22Rv1 (cell line): ENCODE data around the gene EXOC4.

Experiments
- ZFX ChIP-seq: fragments of 450-650 bp; IDR thresholded peaks from 2 replicates; pipeline ENCODE4 v1.6.1; 2017; ENCODE audit warnings: antibody characterized with exemption, borderline replicate concordance
- TF ChIP-seq, protein P1 (sequence below): fragments of 450-650 bp; IDR thresholded peaks from 2 replicates; pipeline ENCODE4 v1.5.1; 2017; ENCODE audit warnings: mild to moderate bottlenecking

DNA sequence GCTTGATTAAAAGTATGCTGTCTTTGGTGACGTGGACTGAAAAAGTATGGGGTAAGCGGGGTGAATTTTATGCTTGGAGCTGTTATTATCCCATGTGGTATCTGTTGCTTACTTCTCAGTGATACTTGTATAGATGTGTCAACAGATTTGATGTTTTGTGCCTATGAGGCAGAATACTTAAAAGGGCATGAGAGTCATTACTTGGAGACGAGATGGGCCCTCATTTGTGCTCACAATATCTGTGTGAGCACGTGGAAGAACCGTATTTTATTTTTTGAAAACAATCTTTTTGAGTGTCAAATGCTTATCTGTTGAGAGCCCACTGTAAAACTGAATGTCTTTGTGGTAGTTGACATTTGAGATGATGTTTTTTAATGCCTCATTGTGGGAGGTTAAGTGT, 281.9 kb downstream of the EXOC4 start:
- TF ChIP-seq, protein P1, sequence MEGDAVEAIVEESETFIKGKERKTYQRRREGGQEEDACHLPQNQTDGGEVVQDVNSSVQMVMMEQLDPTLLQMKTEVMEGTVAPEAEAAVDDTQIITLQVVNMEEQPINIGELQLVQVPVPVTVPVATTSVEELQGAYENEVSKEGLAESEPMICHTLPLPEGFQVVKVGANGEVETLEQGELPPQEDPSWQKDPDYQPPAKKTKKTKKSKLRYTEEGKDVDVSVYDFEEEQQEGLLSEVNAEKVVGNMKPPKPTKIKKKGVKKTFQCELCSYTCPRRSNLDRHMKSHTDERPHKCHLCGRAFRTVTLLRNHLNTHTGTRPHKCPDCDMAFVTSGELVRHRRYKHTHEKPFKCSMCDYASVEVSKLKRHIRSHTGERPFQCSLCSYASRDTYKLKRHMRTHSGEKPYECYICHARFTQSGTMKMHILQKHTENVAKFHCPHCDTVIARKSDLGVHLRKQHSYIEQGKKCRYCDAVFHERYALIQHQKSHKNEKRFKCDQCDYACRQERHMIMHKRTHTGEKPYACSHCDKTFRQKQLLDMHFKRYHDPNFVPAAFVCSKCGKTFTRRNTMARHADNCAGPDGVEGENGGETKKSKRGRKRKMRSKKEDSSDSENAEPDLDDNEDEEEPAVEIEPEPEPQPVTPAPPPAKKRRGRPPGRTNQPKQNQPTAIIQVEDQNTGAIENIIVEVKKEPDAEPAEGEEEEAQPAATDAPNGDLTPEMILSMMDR = no peak
- no peak for TF ChIP-seq ZFX
